Measurements from ENCODE around the gene CASZ1. TPM values are rescaled to one million over a fixed set of nuclear protein-coding genes. Genes with fewer than 3 reads are reported as not detected.

Gene CASZ1
- total and polyA plus RNA-seq, 2 experiments from 2014 or later: 6.2 to 6.7 TPM

DNA sequence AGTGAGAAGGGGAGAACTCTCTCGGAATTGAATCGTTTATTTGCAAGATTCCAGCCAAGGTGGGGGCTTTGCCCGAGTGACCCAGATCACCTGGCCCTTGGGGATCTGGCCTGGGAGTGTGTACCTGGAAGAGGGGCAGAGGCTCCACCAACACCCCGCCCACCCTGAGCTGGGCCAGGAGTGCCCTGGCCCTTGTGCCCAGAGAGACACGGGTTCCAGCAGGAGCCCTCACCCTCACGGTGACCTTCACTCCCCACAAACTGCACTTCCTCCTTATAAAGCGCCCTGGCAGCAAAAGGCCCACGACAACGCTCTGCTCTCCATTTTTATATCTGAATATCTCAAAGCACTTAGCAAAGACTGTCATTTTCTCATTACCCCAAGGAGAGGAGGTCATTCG is 16.6 kb downstream of the CASZ1 start:
- no peak overlapping the region for H3K27ac Mint-ChIP-seq
- no peak overlapping the region for H3K4me3 Mint-ChIP-seq
- H3F3A ChIP-seq (replicated peaks; ENCODE audit: low read depth): no peaks in the 10 kb centered on the region
- H3K9me3 Mint-ChIP-seq: no peaks in the 10 kb centered on the region; the same call in 2 of the 3 replicates
- no peaks in the 10 kb centered on the region for H3K4me1 ChIP-seq (ENCODE audit: insufficient read depth)
- no peak for TF ChIP-seq JUNB (IDR thresholded peaks at IDR 0.05; ENCODE audit: unreplicated experiment)
- no peak for TF ChIP-seq EZH2phosphoT487 (IDR thresholded peaks at IDR 0.05; ENCODE audit: unreplicated experiment)
- no peak for TF ChIP-seq ZNF462 (CRISPR knock-in tag; IDR thresholded peaks at IDR 0.05)
- no peak for TF ChIP-seq STAT1 (IDR thresholded peaks at IDR 0.05; ENCODE audit: unreplicated experiment)
- no peak for TF ChIP-seq ZNF331 (CRISPR knock-in tag; IDR thresholded peaks at IDR 0.05; ENCODE audit: low read depth)
- TF ChIP-seq EZH2 (IDR thresholded peaks at IDR 0.05; ENCODE audit: low read depth, unreplicated experiment): no peak
- TF ChIP-seq, protein P1, sequence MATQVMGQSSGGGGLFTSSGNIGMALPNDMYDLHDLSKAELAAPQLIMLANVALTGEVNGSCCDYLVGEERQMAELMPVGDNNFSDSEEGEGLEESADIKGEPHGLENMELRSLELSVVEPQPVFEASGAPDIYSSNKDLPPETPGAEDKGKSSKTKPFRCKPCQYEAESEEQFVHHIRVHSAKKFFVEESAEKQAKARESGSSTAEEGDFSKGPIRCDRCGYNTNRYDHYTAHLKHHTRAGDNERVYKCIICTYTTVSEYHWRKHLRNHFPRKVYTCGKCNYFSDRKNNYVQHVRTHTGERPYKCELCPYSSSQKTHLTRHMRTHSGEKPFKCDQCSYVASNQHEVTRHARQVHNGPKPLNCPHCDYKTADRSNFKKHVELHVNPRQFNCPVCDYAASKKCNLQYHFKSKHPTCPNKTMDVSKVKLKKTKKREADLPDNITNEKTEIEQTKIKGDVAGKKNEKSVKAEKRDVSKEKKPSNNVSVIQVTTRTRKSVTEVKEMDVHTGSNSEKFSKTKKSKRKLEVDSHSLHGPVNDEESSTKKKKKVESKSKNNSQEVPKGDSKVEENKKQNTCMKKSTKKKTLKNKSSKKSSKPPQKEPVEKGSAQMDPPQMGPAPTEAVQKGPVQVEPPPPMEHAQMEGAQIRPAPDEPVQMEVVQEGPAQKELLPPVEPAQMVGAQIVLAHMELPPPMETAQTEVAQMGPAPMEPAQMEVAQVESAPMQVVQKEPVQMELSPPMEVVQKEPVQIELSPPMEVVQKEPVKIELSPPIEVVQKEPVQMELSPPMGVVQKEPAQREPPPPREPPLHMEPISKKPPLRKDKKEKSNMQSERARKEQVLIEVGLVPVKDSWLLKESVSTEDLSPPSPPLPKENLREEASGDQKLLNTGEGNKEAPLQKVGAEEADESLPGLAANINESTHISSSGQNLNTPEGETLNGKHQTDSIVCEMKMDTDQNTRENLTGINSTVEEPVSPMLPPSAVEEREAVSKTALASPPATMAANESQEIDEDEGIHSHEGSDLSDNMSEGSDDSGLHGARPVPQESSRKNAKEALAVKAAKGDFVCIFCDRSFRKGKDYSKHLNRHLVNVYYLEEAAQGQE (IDR thresholded peaks at IDR 0.05; ENCODE audit: unreplicated experiment): no peak
- no peak for TF ChIP-seq POLR2AphosphoS5 (IDR thresholded peaks at IDR 0.05; ENCODE audit: low read depth)
- no peak for TF ChIP-seq ZNF114 (CRISPR knock-in tag; IDR thresholded peaks at IDR 0.05)
- no peak for TF ChIP-seq CREB1 (CRISPR knock-in tag; IDR thresholded peaks at IDR 0.05; ENCODE audit: low read depth)
- TF ChIP-seq, protein P2, sequence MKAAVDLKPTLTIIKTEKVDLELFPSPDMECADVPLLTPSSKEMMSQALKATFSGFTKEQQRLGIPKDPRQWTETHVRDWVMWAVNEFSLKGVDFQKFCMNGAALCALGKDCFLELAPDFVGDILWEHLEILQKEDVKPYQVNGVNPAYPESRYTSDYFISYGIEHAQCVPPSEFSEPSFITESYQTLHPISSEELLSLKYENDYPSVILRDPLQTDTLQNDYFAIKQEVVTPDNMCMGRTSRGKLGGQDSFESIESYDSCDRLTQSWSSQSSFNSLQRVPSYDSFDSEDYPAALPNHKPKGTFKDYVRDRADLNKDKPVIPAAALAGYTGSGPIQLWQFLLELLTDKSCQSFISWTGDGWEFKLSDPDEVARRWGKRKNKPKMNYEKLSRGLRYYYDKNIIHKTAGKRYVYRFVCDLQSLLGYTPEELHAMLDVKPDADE (IDR thresholded peaks at IDR 0.05): no peak
- no peak for TF ChIP-seq NANOG (IDR thresholded peaks at IDR 0.05; ENCODE audit: borderline replicate concordance)
- TF ChIP-seq, protein P3, sequence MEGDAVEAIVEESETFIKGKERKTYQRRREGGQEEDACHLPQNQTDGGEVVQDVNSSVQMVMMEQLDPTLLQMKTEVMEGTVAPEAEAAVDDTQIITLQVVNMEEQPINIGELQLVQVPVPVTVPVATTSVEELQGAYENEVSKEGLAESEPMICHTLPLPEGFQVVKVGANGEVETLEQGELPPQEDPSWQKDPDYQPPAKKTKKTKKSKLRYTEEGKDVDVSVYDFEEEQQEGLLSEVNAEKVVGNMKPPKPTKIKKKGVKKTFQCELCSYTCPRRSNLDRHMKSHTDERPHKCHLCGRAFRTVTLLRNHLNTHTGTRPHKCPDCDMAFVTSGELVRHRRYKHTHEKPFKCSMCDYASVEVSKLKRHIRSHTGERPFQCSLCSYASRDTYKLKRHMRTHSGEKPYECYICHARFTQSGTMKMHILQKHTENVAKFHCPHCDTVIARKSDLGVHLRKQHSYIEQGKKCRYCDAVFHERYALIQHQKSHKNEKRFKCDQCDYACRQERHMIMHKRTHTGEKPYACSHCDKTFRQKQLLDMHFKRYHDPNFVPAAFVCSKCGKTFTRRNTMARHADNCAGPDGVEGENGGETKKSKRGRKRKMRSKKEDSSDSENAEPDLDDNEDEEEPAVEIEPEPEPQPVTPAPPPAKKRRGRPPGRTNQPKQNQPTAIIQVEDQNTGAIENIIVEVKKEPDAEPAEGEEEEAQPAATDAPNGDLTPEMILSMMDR (conservative IDR thresholded peaks at IDR 0.05; ENCODE audit: low read depth in 2 of 2): no peak
- no peaks in the 10 kb centered on the region for H3K27me3 Mint-ChIP-seq (ENCODE audit: insufficient read depth, low read depth, poor library complexity)
- no peak overlapping the region for H3K4me3 ChIP-seq
- H3K4me1 Mint-ChIP-seq: peaks cover 2% of the 10 kb centered on the region; the same call in 2 of the 3 replicates
- no peak overlapping the region for H3K27ac ChIP-seq (ENCODE audit: low read depth)
- DNase-seq (ENCODE audit: low spot score): no peak
- ATAC-seq: no peak
- no peaks in the 10 kb centered on the region for H3K9me2 ChIP-seq (ENCODE audit: insufficient read depth)
- no peaks in the 10 kb centered on the region for H3K27me3 ChIP-seq (ENCODE audit: insufficient read depth)
- H3K36me3 ChIP-seq (ENCODE audit: insufficient read depth): no peaks in the 10 kb centered on the region
- no peaks in the 10 kb centered on the region for H3K36me3 Mint-ChIP-seq (ENCODE audit: low read depth)
- no peaks in the 10 kb centered on the region; the same call in 1 of the 2 replicates for H4K20me1 ChIP-seq (replicated peaks; ENCODE audit: insufficient read depth)
- no peak overlapping the region for H2AFZ ChIP-seq
- H3K4me2 ChIP-seq: no peak overlapping the region
- no peaks in the 10 kb centered on the region for H3K79me2 ChIP-seq (replicated peaks; ENCODE audit: insufficient read depth)
